K562 (cell line): ENCODE data around the gene LONRF2.

Source experiments
- CTCF ChIP-seq, 3 experiments: IDR thresholded peaks in 2 of 3; conservative IDR thresholded peaks in 1 of 3; 2 replicates each; pipeline ENCODE4 v1.5.1; 2011 to 2012; ENCODE audit warnings: low read length in 3 of 3, mild to moderate bottlenecking in 3 of 3, control low read depth in 2 of 3, improper control_type of control experiment in 1 of 3, inconsistent platforms in 1 of 3, low read depth in 1 of 3, mixed read lengths in 1 of 3, moderate library complexity in 1 of 3; ENCODE audit not compliant: insufficient read depth in 2 of 3
- EZH2 ChIP-seq: IDR thresholded peaks from 2 replicates; pipeline ENCODE4 v1.6.1; 2012; ENCODE audit warnings: low read depth, mild to moderate bottlenecking, inconsistent platforms, low read length, borderline replicate concordance
- MEF2A ChIP-seq: IDR thresholded peaks from 2 replicates; pipeline ENCODE4 v1.6.1; 2011; ENCODE audit warnings: low read depth, mild to moderate bottlenecking, low read length, moderate library complexity; ENCODE audit not compliant: control insufficient read depth
- POLR2A ChIP-seq: fragments of 450-650 bp; conservative IDR thresholded peaks from 2 replicates; pipeline ENCODE4 v1.6.1; 2016

GRCh38 chr2:100270381-100271146 lies 51.7 kb downstream of the LONRF2 start:
- TF ChIP-seq CTCF (IDR thresholded peaks at IDR 0.05 in 2 of 3, conservative IDR thresholded peaks at IDR 0.05 in 1 of 3; ENCODE audit: insufficient read depth in 2 of 3, low read depth in 1 of 3, low read length in 3 of 3): no peak
- no peak for TF ChIP-seq EZH2
- no peak for TF ChIP-seq POLR2A
- TF ChIP-seq MEF2A: no peak
